GM12801 (cell line): ENCODE results near the gene NOS1AP.

ENCODE experiments used
- TF ChIP-seq, protein P1 (sequence below): IDR thresholded peaks from one replicate; pipeline ENCODE4 v1.5.1; 2011; ENCODE audit warnings: control low read depth; ENCODE audit not compliant: insufficient read length; ENCODE audit errors: extremely low read depth

NOS1AP gene

DNA sequence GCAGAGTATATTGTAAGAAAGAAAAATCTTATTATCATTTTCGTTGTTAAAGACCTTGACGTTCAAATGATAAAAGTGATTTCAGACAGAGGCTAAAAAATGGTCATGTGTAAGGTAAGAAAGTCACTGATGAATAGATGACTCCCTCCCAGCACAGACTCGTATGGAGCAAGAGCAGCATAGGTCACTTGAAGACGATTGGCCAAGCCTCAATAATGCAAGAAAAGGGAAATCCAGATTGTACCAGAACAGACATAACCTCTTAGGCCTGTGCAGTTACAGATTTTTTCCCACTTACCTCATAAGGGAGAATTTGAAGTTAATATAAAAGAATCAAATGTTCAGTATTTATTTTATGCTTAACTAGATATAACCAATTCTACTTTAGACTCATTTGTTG lies 29.5 kb upstream of the NOS1AP start:
- TF ChIP-seq, protein P1, sequence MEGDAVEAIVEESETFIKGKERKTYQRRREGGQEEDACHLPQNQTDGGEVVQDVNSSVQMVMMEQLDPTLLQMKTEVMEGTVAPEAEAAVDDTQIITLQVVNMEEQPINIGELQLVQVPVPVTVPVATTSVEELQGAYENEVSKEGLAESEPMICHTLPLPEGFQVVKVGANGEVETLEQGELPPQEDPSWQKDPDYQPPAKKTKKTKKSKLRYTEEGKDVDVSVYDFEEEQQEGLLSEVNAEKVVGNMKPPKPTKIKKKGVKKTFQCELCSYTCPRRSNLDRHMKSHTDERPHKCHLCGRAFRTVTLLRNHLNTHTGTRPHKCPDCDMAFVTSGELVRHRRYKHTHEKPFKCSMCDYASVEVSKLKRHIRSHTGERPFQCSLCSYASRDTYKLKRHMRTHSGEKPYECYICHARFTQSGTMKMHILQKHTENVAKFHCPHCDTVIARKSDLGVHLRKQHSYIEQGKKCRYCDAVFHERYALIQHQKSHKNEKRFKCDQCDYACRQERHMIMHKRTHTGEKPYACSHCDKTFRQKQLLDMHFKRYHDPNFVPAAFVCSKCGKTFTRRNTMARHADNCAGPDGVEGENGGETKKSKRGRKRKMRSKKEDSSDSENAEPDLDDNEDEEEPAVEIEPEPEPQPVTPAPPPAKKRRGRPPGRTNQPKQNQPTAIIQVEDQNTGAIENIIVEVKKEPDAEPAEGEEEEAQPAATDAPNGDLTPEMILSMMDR: no peak

DNA sequence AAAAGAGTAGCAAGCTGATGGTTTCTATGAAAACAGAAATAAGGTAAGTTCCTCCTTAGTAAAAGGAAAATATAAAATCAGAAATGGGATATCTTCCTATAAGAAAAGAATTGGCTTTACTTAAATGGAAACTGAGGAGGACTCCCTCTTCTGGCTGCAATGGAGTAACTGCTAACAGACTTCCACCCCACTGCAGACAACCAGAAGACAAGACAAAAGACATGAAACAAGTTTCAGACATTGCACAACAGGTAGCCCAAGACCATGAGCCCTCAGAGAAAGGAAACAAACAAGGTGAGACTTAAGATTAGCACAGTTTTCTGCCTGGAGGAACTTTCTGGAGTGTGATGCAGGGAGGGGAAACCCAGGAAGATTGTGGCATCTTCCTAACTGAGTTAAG lies 28.8 kb upstream of the NOS1AP start:
- TF ChIP-seq, protein P1: no peak

DNA sequence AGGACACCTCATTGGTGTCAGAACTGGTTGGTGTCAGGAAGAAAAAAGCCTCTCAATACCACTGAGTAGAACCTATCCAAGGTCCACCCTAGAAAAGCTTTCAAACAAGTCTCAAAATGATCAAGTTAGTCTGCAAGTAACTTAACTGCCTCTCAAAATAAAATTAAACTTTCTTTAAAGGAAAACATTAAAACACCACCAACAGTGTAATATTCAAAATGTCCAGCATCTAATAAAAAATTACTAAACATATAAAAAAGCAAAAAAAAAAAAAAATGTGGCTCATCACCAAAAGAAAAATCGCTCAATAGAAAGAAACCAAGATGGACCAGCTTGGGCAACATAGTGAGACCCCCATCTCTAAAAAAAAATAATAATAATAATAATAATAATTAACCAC lies 27.1 kb upstream of the NOS1AP start:
- TF ChIP-seq, protein P1: no peak

DNA sequence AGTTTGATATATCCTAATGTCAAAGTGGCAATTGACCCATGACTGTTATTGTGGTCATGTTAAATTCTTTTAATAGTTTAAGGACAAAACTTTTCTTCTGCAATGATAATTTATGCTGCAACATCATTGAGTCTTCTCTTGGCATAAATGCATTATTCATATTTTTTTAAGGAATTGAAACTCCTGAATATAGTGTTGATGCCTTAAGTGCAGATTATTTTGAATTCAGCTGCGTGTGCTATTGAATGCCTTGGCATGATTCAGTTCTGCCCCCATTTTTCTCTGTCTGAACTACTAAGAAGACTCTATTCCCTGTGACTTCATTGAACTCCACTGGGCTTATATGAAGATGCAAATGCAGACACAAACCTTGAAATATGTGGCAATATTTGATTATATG lies 22.6 kb upstream of the NOS1AP start:
- TF ChIP-seq, protein P1: no peak

DNA sequence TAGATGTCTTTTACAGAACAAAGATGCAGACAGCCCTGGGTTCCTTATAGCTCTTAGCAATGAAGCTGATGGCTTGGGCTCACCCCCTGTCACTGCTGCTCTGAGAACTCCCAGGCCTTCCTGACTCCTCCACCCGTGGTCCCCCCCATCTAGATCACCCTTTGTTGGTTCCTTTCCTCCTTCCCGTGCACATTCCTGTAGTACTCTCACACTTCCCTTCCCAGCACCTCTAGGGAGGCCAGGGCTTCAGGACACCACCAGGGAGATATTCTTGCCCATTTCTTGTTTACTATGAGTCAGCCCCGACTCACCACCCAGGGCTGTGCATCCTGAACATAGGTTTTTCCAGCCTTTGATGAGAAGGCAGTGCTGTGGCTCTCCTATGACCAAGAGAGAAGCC lies 14.4 kb upstream of the NOS1AP start:
- TF ChIP-seq, protein P1: no peak

DNA sequence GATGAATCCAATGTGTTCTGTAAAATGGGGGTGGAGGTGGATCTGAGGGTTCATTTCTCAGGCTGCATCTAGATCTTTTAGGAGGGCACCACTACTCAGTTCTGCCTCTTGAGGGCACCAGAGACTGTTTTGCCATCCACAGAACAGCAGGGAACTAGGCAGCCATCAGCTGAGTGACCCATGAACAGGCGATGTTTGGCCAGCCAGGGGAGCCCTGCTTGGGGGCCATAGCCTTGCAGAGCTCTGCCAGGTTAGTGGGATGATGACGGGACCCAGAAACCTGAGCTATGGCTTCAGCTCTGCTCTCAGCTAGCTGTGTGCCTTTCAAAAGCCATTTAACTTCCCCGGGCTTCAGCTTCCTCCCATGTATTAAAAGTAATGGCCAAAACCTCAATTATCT lies 13.4 kb upstream of the NOS1AP start:
- TF ChIP-seq, protein P1: no peak

DNA sequence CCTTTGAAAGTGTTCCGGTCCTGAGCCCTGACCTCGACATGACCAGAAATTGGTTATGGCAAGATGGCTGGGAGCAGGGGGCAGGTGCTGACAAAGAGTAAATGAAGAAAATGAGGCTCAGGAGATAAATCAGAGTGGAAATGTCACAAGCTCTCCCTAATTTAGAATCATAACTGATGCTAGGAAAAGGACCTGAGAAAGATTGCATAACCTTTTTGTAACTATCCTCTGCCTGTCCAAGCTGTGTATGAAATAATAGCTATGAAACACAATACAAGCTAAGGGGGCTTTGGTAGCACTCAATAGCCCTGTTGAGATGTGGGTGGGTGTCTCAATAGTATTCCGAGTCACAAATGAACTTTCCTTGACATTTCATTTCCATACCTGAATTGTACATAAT lies 12.9 kb upstream of the NOS1AP start:
- TF ChIP-seq, protein P1: no peak

DNA sequence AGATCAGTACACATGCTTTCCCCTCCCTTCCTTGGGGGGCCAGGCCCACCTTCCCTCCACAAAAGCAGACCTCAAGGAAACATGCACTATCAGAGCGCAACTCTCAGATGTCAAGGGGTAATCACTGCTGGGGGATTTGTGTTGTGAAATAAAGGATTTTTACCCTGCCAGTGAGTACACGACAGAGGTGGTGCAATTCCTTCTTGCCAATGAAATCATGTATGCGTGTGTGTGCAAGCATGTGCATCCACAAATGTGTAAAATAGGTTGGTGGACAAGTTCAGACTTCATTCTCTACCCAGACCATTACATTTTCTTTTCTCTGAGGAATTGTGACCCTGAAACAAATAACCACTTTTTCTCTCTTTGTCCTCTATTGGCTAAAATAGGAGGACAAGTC lies 9.8 kb upstream of the NOS1AP start:
- TF ChIP-seq, protein P1: no peak
